Measurements from ENCODE around the gene KIF26B.

Gene KIF26B

DNA sequence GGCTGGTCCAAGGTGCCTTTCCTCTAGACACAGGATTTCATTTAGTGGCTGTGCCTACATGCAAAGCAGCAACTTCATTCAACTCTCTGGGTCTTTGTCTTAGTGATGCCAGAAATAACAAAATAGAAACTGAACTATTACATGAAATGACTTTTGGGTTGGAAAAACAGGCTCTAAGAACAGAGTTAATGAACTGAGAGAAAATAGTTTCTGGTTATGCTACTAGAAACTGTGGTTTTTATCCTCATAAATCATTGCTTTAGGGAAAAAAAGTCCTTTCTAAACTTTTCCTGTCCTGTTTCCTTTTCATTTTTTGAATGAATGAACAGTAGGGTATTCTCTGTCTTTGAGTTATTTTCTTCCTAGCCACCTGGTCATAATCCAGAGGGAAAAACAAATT is 424.0 kb downstream of the KIF26B start:
- no peak overlapping the region for H2AFZ ChIP-seq (ENCODE audit: low read depth, low read length, severe bottlenecking)

GRCh38 chr1:245579881-245580280 is 425.1 kb downstream of the KIF26B start:
- no peaks in the 10 kb centered on the region for H3K9me3 ChIP-seq (ENCODE audit: insufficient read depth, low read length)
- H3K4me3 ChIP-seq (ENCODE audit: insufficient read depth, low read length, poor library complexity, severe bottlenecking) = no peak overlapping the region
- no peaks in the 10 kb centered on the region for H3K79me2 ChIP-seq (ENCODE audit: insufficient read depth, low read length)
- TF ChIP-seq EZH2phosphoT487 (conservative IDR thresholded peaks at IDR 0.05; ENCODE audit: low read length) = no peak
- TF ChIP-seq, protein P1, sequence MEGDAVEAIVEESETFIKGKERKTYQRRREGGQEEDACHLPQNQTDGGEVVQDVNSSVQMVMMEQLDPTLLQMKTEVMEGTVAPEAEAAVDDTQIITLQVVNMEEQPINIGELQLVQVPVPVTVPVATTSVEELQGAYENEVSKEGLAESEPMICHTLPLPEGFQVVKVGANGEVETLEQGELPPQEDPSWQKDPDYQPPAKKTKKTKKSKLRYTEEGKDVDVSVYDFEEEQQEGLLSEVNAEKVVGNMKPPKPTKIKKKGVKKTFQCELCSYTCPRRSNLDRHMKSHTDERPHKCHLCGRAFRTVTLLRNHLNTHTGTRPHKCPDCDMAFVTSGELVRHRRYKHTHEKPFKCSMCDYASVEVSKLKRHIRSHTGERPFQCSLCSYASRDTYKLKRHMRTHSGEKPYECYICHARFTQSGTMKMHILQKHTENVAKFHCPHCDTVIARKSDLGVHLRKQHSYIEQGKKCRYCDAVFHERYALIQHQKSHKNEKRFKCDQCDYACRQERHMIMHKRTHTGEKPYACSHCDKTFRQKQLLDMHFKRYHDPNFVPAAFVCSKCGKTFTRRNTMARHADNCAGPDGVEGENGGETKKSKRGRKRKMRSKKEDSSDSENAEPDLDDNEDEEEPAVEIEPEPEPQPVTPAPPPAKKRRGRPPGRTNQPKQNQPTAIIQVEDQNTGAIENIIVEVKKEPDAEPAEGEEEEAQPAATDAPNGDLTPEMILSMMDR (IDR thresholded peaks at IDR 0.05; ENCODE audit: insufficient read depth, low read length, poor library complexity, severe bottlenecking) = no peak
- no peaks in the 10 kb centered on the region for H4K20me1 ChIP-seq (ENCODE audit: low read depth, low read length)
- no peak overlapping the region for H3K27ac ChIP-seq (ENCODE audit: low read depth, low read length)
- no peaks in the 10 kb centered on the region for H3K36me3 ChIP-seq (ENCODE audit: low read length)
- H3K9me2 ChIP-seq (replicated peaks; ENCODE audit: insufficient read depth, low read length) = no peaks in the 10 kb centered on the region
- no peak overlapping the region for H2AFZ ChIP-seq (ENCODE audit: low read depth, low read length, severe bottlenecking)
- H3K4me2 ChIP-seq (ENCODE audit: low read depth, low read length, poor library complexity, severe bottlenecking) = no peak overlapping the region
- no peaks in the 10 kb centered on the region; the same call in 1 of the 2 replicates for H3K27me3 ChIP-seq (ENCODE audit: low read length)
- no peaks in the 10 kb centered on the region for H3F3A ChIP-seq (ENCODE audit: insufficient read depth)
- H3K9ac ChIP-seq (ENCODE audit: low read length) = no peak overlapping the region

More for the DNA sequence above, 424.0 kb downstream of the KIF26B start:
- Histone ChIP-seq H3K79me2 (ENCODE audit: insufficient read depth, low read length) (no peaks in the 10 kb centered on the region), H3K27me3 (ENCODE audit: low read length) (no peaks in the 10 kb centered on the region), H3K4me2 (ENCODE audit: low read depth, low read length, poor library complexity, severe bottlenecking) (no peak overlapping the region), H3K27ac (ENCODE audit: low read depth, low read length) (no peak overlapping the region), H3K9me3 (ENCODE audit: insufficient read depth, low read length) (no peaks in the 10 kb centered on the region), H3K9ac (ENCODE audit: low read length) (no peak overlapping the region), H4K20me1 (ENCODE audit: low read depth, low read length) (no peaks in the 10 kb centered on the region), H3F3A (ENCODE audit: insufficient read depth) (no peaks in the 10 kb centered on the region), H3K9me2 (replicated peaks; ENCODE audit: insufficient read depth, low read length) (no peaks in the 10 kb centered on the region), H3K4me3 (ENCODE audit: insufficient read depth, low read length, poor library complexity, severe bottlenecking) (no peak overlapping the region), H3K36me3 (ENCODE audit: low read length) (no peaks in the 10 kb centered on the region)
- TF ChIP-seq, protein P1 (IDR thresholded peaks at IDR 0.05; ENCODE audit: insufficient read depth, low read length, poor library complexity, severe bottlenecking) = no peak
- TF ChIP-seq EZH2phosphoT487 (conservative IDR thresholded peaks at IDR 0.05; ENCODE audit: low read length) = no peak

DNA sequence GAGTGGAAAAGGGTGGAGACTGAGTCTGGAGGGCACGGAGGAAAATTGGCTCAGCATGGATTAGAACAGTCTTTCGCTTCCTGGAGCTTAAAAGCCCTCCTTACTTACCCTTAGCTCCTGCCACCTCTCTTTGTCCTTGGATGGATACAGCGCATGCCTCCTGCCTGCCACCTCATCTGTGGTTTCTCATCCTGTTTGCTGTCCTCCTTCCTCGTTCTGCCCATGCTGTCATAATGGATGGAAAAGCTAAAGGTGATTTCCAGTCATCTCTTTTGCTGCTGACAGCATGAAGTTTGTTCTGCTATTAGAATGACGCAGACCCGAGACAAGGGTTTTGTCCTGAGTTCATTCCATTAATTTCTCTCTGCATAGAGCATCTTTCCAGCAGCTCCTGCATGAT is 425.9 kb downstream of the KIF26B start:
- no peak overlapping the region for H3K27ac ChIP-seq (ENCODE audit: low read depth, low read length)
- no peaks in the 10 kb centered on the region for H3K9me2 ChIP-seq (replicated peaks; ENCODE audit: insufficient read depth, low read length)
- H3K27me3 ChIP-seq (ENCODE audit: low read length) = no peaks in the 10 kb centered on the region; the same call in 1 of the 2 replicates
- no peak overlapping the region for H2AFZ ChIP-seq (ENCODE audit: low read depth, low read length, severe bottlenecking)
- H3K36me3 ChIP-seq (ENCODE audit: low read length) = no peaks in the 10 kb centered on the region
- no peak overlapping the region for H3K4me2 ChIP-seq (ENCODE audit: low read depth, low read length, poor library complexity, severe bottlenecking)
- no peak for TF ChIP-seq EZH2phosphoT487 (conservative IDR thresholded peaks at IDR 0.05; ENCODE audit: low read length)
- TF ChIP-seq, protein P1 (IDR thresholded peaks at IDR 0.05; ENCODE audit: insufficient read depth, low read length, poor library complexity, severe bottlenecking) = no peak
- H3K79me2 ChIP-seq (ENCODE audit: insufficient read depth, low read length) = no peaks in the 10 kb centered on the region
- H3K9me3 ChIP-seq (ENCODE audit: insufficient read depth, low read length) = no peaks in the 10 kb centered on the region
- H4K20me1 ChIP-seq (ENCODE audit: low read depth, low read length) = no peaks in the 10 kb centered on the region
- no peaks in the 10 kb centered on the region for H3F3A ChIP-seq (ENCODE audit: insufficient read depth)
- H3K4me3 ChIP-seq (ENCODE audit: insufficient read depth, low read length, poor library complexity, severe bottlenecking) = no peak overlapping the region
- no peak overlapping the region for H3K9ac ChIP-seq (ENCODE audit: low read length)

Measured in SU-DHL-6 (cell line).